Heart right ventricle (tissue), 16 donors: Measurements from ENCODE around the gene ANKUB1. TPM values are rescaled to one million over a fixed set of nuclear protein-coding genes. Genes with fewer than 3 reads are reported as not detected.
A peak's percentile ranks its signal among the peaks of the same experiment; 100 is the strongest.

Source experiments
- ATAC-seq, 8 donors: fragments of 200-7000 bp; cut with Tn5 transposase; one replicate each; pipeline ENCODE4 v1.9.1; 2020; ENCODE audit warnings: mild to moderate bottlenecking in 8 of 8, moderate library complexity in 8 of 8, moderate number of reproducible peaks in 1 of 8
- DNase-seq, 2 donors: peaks; one replicate each; pipeline ENCODE4 v3.0.0-alpha.2; 2020
- H3K27ac ChIP-seq, 10 donors: fragments of 200-600 bp; sonication (generic) in 2 of 10; one replicate each; pipeline versions ENCODE4 v1.5.0 to v1.8.0; 2020 to 2022; ENCODE audit warnings: mild to moderate bottlenecking in 3 of 10
- H3K27me3 ChIP-seq, 7 donors: fragments of 200-600 bp; one replicate each; pipeline ENCODE4 v1.8.0; 2021 to 2022; ENCODE audit warnings: mild to moderate bottlenecking in 2 of 7
- H3K36me3 ChIP-seq, 9 donors: fragments of 200-600 bp; sonication (generic) in 1 of 9; one replicate each; pipeline versions ENCODE4 v1.5.0 to v1.8.0; 2020 to 2022; ENCODE audit warnings: mild to moderate bottlenecking in 2 of 9
- H3K4me1 ChIP-seq, 9 donors: fragments of 200-600 bp; sonication (generic) in 1 of 9; one replicate each; pipeline versions ENCODE4 v1.5.0 to v1.8.0; 2020 to 2022; ENCODE audit warnings: mild to moderate bottlenecking in 4 of 9
- H3K4me3 ChIP-seq, 10 donors: fragments of 200-600 bp; sonication (generic) in 2 of 10; one replicate each; pipeline versions ENCODE4 v1.5.0 to v1.8.0; 2020 to 2022; ENCODE audit warnings: mild to moderate bottlenecking in 7 of 10, moderate library complexity in 2 of 10
- H3K9me3 ChIP-seq, 11 donors: fragments of 200-600 bp in 10 of 11; sonication (generic) in 2 of 11; one replicate each; pipeline versions ENCODE4 v1.5.0 to v1.8.0; 2013 to 2022; ENCODE audit warnings: mild to moderate bottlenecking in 2 of 11, control low read depth in 1 of 11, moderate library complexity in 1 of 11
- CTCF ChIP-seq, 9 donors: fragments of 200-600 bp; sonication (generic) in 2 of 9; IDR thresholded peaks; one replicate each; pipeline versions ENCODE4 v1.5.0 to v1.8.0; 2021 to 2022; ENCODE audit warnings: antibody characterized with exemption in 9 of 9, mild to moderate bottlenecking in 5 of 9, moderate library complexity in 1 of 9
- WGBS, 2 donors: extraction: QIAGEN DNeasy Blood & Tissue Kit; methylation state at CpG; one replicate each; pipeline ENCODE4 v1.1.7; 2013; ENCODE audit warnings: inconsistent platforms in 1 of 2; 5-methylcytosine and 5-hydroxymethylcytosine counted together
- intact Hi-C, 10 donors: fragments of 100-400 bp; cut with DNase I; formaldehyde crosslinking; loops; one replicate each; pipeline versions ENCODE4 v1.11.1 to v1.14.2; 2022
- polyA plus RNA-seq, 2 donors: library from polyadenylated mRNA; stranded (reverse); fragments of 200-250 nt; gene quantifications; one replicate each; pipeline ENCODE4 v1.2.3, GENCODE V29; 2013
- total RNA-seq, 10 donors: library from RNA; stranded (reverse); fragmentation: NEBNext Ultra II Directional in 3 of 10; extraction: Animal tissue kit (Norgen Biotek cat#: 25700) in 3 of 10; gene quantifications; one replicate each; pipeline versions ENCODE4 v1.2.1 to v1.2.4, GENCODE V29; 2021 to 2023
- donor health status: Arrhythmogenic right ventricular cardiomyopathy.
- donor health status: ischemic (EF 13 %, LVEDD 7.1; RV severe dilation, severe dysfunction).
- donor health status: healthy with polysubstance abuse.
- donor health status: DM: no; HTN: yes; CAD: no.
- donor health status: DM: no; HTN: no; CAD: no.
- donor health status: ischemic (EF 25% LVEDD 6.9; RV normal size, moderate dysfunction).
- donor health status: ischemic (EF 25% LVEDD 5.7; RV mildly dilated, moderate dysfunction).
- donor health status: healthy.
- donor health status: DM: yes; HTN: yes; CAD: no.
- donor health status: Ischemic cardiomyopathy.
- donor health status: ischemic (EF 35%, LVEDD 5.7; RV mildly dilated, moderate dysfunction).
- donor health status: nonischemic (EF 11% LVEDD 7.7; RV severe dilation, severe dysfunction).
- donor health status: DM: yes; HTN: yes; CAD: no.
- donor health status: PGD.
- donor health status: ischemic (EF 29% LVEDD 5.4; RV normal size, mild dysfunction).
- donor health status: nonischemic (EF 23%, LVEDD 6.1; RV moderate dilation, normal function).

Gene ANKUB1
- total and polyA plus RNA-seq, 12 donors = not detected

GRCh38 chr3:149812606-149813366 is 20.4 kb upstream of the ANKUB1 start, which contains the start of gene RNF13:
Gene RNF13 (plus strand): TSS chr3:149813215. CDS start chr3:149846027, 32,812 bp downstream.
- intact Hi-C loops = loop anchor here in 3 of 10 donors (5.0 kb wide), 2 partner anchors 45 to 60 kb away; partner anchors contain the start of gene COMMD2 (in 2 of the 3)
- H3K27ac ChIP-seq = peak within 1 kb of the TSS; percentile 94 to 99 (median 98)
- WGBS, 2 donors = 0% methylated on average over 56 of the region's 56 CpGs
- peak; percentile 96 to 98 for DNase-seq
- no peaks in the 10 kb centered on the region for H3K9me3 ChIP-seq
- H3K27me3 ChIP-seq = no peaks in the 10 kb centered on the region
- TF ChIP-seq CTCF (IDR thresholded peaks at IDR 0.05) = no peak
- peaks cover 0 to 51% (median 42%) of the 10 kb centered on the region in 9 donors for H3K4me1 ChIP-seq
- ATAC-seq = peak; percentile 96 to 98 (median 98)
- no peaks in the 10 kb centered on the region for H3K36me3 ChIP-seq
- peak within 1 kb of the TSS; percentile 60 to 84 (median 80) for H3K4me3 ChIP-seq

GRCh38 chr3:149812165-149812605 is 19.8 kb upstream of the ANKUB1 start:
- H3K27ac ChIP-seq = peak overlapping the region; percentile 94 to 99 (median 98)
- 20 to 21% methylated on average over 13 of the region's 13 CpGs for WGBS, 2 donors
- DNase-seq = no peak
- intact Hi-C loops = loop anchor here in 3 of 10 donors (5.0 kb wide), 2 partner anchors 45 to 60 kb away; partner anchors contain the start of gene COMMD2 (in 2 of the 3)
- TF ChIP-seq CTCF (IDR thresholded peaks at IDR 0.05) = no peak
- no peaks in the 10 kb centered on the region for H3K36me3 ChIP-seq
- no peaks in the 10 kb centered on the region for H3K27me3 ChIP-seq
- peak overlapping the region; percentile 60 to 84 (median 80) for H3K4me3 ChIP-seq
- H3K9me3 ChIP-seq = no peaks in the 10 kb centered on the region
- ATAC-seq = no peak
- H3K4me1 ChIP-seq = peaks cover 0 to 46% (median 37%) of the 10 kb centered on the region in 9 donors

- H3K27ac ChIP-seq = no peak overlapping the region
- H3K36me3 ChIP-seq = no peaks in the 10 kb centered on the region
- ATAC-seq (no peak), DNase-seq (no peak)
- H3K4me3 ChIP-seq = no peak overlapping the region
- WGBS, 2 donors = 92 to 97% methylated on average over 2 of the region's 2 CpGs
- intact Hi-C loops = loop anchor here in 3 of 10 donors (5.0 kb wide), 2 partner anchors 44 to 59 kb away; partner anchors contain the start of gene COMMD2 (in 2 of the 3)
- H3K9me3 ChIP-seq = no peaks in the 10 kb centered on the region
- no peaks in the 10 kb centered on the region for H3K27me3 ChIP-seq
- H3K4me1 ChIP-seq = peaks cover 0 to 33% (median 28%) of the 10 kb centered on the region in 9 donors
- TF ChIP-seq CTCF (IDR thresholded peaks at IDR 0.05) = no peak
Measured at GRCh38 chr3:149810846-149811245, 18.5 kb upstream of the ANKUB1 start.

- Histone ChIP-seq H3K4me1 (peaks cover 0 to 22% (median 17%) of the 10 kb centered on the region in 9 donors), H3K27ac (no peak overlapping the region), H3K36me3 (no peaks in the 10 kb centered on the region), H3K4me3 (no peak overlapping the region), H3K9me3 (no peaks in the 10 kb centered on the region), H3K27me3 (no peaks in the 10 kb centered on the region)
- no peak for DNase-seq
- intact Hi-C loops = loop anchor here in 3 of 10 donors (5.0 to 10.0 kb wide), 4 partner anchors 37 to 315 kb away; partner anchors contain the start of gene COMMD2 (in 2 of the 3)
- ATAC-seq = no peak
- no peak for TF ChIP-seq CTCF (IDR thresholded peaks at IDR 0.05)
Measured at GRCh38 chr3:149809699-149810098, 17.3 kb upstream of the ANKUB1 start.
